Endothelial cell of umbilical vein (primary cell): ENCODE data around the gene PEX19.

ENCODE experiments used
- EZH2 ChIP-seq: IDR thresholded peaks from 2 replicates; pipeline ENCODE4 v1.6.1; 2012; ENCODE audit warnings: borderline replicate concordance, low read depth, mild to moderate bottlenecking, moderate library complexity, low read length, inconsistent platforms; ENCODE audit not compliant: severe bottlenecking
- GATA2 ChIP-seq: IDR thresholded peaks from 2 replicates; pipeline ENCODE4 v1.7.0; 2011; ENCODE audit warnings: low read depth, mild to moderate bottlenecking, moderate library complexity, mixed read lengths, low read length; ENCODE audit not compliant: insufficient read length, insufficient read depth
- MYC ChIP-seq: IDR thresholded peaks from one replicate; pipeline ENCODE4 v1.6.1; 2011; ENCODE audit warnings: mild to moderate bottlenecking, low read depth, low read length
- POLR2AphosphoS5 ChIP-seq: IDR thresholded peaks from 2 replicates; pipeline ENCODE4 v1.6.1; 2012; ENCODE audit warnings: low read depth, mild to moderate bottlenecking, control low read depth, low read length, moderate library complexity; ENCODE audit not compliant: insufficient read depth
- TF ChIP-seq, protein P1 (sequence below), 2 donors: IDR thresholded peaks; 1 replicate in 1 of 2; 2 replicates in 1 of 2; pipeline ENCODE4 v1.5.1; 2011; ENCODE audit warnings: low read length in 2 of 2, mild to moderate bottlenecking in 2 of 2, moderate library complexity in 2 of 2, control low read depth in 1 of 2, inconsistent platforms in 1 of 2, low read depth in 1 of 2; ENCODE audit not compliant: insufficient read depth in 1 of 2; ENCODE audit errors: extremely low read depth in 1 of 2

DNA sequence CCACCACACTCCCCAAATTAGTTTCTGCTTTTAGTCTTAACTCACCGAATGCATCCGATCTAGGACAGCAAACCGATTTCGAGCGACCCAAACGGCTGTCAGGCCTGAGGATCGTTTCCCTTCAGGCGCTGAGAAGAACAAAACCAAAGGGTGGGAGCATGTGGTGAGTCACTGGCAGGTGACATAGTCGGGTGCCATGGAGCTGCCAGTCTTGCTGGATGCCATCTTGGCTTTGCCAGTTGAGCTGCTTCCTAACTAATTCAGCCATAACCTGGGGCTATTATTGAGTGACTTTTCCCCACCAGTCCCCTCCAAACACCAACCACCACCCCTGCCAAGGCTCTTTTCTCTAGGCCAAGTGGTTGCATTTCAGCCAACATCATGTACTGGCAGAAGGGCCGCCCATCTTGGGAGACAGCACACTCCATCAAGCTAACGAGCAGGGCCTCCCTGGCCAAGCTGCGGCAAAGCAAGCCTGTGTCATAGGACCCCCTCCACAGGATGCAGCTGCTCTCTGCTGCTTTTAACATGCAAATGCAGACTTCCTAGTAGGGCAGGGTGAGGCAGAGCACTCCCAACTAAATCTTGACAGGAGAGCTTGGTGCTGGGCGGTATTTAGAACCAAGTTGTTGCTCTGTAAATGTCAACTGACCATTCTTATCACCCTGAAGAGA is 22.3 kb upstream of the PEX19 start:
- TF ChIP-seq, protein P1, sequence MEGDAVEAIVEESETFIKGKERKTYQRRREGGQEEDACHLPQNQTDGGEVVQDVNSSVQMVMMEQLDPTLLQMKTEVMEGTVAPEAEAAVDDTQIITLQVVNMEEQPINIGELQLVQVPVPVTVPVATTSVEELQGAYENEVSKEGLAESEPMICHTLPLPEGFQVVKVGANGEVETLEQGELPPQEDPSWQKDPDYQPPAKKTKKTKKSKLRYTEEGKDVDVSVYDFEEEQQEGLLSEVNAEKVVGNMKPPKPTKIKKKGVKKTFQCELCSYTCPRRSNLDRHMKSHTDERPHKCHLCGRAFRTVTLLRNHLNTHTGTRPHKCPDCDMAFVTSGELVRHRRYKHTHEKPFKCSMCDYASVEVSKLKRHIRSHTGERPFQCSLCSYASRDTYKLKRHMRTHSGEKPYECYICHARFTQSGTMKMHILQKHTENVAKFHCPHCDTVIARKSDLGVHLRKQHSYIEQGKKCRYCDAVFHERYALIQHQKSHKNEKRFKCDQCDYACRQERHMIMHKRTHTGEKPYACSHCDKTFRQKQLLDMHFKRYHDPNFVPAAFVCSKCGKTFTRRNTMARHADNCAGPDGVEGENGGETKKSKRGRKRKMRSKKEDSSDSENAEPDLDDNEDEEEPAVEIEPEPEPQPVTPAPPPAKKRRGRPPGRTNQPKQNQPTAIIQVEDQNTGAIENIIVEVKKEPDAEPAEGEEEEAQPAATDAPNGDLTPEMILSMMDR (IDR thresholded peaks at IDR 0.05; ENCODE audit: extremely low read depth in 1 of 2, insufficient read depth in 1 of 2, low read depth in 1 of 2, low read length in 2 of 2) = no peak
- TF ChIP-seq EZH2 (no peak), MYC (no peak), POLR2AphosphoS5 (no peak), GATA2 (no peak)
